ENCODE measurements around the gene ZNF620. TPM values are rescaled to one million over a fixed set of nuclear protein-coding genes. Genes with fewer than 3 reads are reported as not detected.
"Not testable (repeated sequence)": the region's sequence is repeated elsewhere in the genome, so short reads cannot be mapped to it uniquely, and the experiment has no call there.

The ZNF620 gene
- total RNA-seq, 4 donors from 2014 or later, result 4.4 to 6.7 (median 5.6) TPM

- Histone ChIP-seq H3K27me3 (no peaks in the 10 kb centered on the region), H3K4me3 (no peak overlapping the region), H3K27ac (no peak overlapping the region), H3K9me3 (no peaks in the 10 kb centered on the region), H3K36me3 (peaks cover 0 to 62% (median 3%) of the 10 kb centered on the region in 3 donors), H3K4me1 (peaks cover 3 to 19% (median 11%) of the 10 kb centered on the region in 4 donors)
- TF ChIP-seq POLR2A (IDR thresholded peaks at IDR 0.05) (no peak), CTCF (IDR thresholded peaks at IDR 0.05) (no peak)
- DNase-seq, result no peak
Measured at GRCh38 chr3:40461161-40461560, 44.7 kb upstream of the ZNF620 start.

DNA sequence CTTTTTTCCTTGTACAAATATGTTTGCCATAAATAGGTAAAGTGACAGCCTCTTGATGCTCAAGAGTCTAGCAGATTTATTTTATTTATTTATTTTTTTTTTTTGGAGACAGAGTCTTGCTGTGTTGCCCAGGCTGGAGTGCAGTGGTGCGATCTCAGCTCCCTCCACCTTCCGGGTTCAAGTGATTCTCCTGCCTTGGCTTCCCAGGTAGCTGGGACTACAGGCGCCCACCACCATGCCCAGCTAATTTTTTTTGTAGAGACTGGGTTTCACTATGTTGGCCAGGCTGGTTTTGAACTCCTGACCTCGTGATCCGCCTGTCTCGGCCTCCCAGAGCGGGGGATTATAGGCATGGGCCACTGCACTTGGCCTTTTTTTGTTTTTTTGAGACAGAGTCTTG lies 43.0 kb upstream of the ZNF620 start:
- H3K27me3 ChIP-seq, H3K27ac ChIP-seq, DNase-seq, H3K4me3 ChIP-seq, H3K9me3 ChIP-seq: not testable (repeated sequence)
- Histone ChIP-seq H3K36me3 (peaks cover 0 to 62% (median 3%) of the 10 kb centered on the region in 3 donors), H3K4me1 (peaks cover 3 to 14% (median 9%) of the 10 kb centered on the region in 4 donors)

GRCh38 chr3:40463579-40463978 lies 42.3 kb upstream of the ZNF620 start:
- no peak overlapping the region for H3K4me3 ChIP-seq
- peaks cover 0 to 56% (median 3%) of the 10 kb centered on the region in 3 donors for H3K36me3 ChIP-seq
- peaks cover 0 to 7% (median 2%) of the 10 kb centered on the region in 4 donors for H3K4me1 ChIP-seq
- H3K27ac ChIP-seq, result no peak overlapping the region
- H3K9me3 ChIP-seq, result no peaks in the 10 kb centered on the region
- TF ChIP-seq POLR2A (IDR thresholded peaks at IDR 0.05) (no peak), CTCF (IDR thresholded peaks at IDR 0.05) (no peak)
- H3K27me3 ChIP-seq, result no peaks in the 10 kb centered on the region
- DNase-seq, result no peak

DNA sequence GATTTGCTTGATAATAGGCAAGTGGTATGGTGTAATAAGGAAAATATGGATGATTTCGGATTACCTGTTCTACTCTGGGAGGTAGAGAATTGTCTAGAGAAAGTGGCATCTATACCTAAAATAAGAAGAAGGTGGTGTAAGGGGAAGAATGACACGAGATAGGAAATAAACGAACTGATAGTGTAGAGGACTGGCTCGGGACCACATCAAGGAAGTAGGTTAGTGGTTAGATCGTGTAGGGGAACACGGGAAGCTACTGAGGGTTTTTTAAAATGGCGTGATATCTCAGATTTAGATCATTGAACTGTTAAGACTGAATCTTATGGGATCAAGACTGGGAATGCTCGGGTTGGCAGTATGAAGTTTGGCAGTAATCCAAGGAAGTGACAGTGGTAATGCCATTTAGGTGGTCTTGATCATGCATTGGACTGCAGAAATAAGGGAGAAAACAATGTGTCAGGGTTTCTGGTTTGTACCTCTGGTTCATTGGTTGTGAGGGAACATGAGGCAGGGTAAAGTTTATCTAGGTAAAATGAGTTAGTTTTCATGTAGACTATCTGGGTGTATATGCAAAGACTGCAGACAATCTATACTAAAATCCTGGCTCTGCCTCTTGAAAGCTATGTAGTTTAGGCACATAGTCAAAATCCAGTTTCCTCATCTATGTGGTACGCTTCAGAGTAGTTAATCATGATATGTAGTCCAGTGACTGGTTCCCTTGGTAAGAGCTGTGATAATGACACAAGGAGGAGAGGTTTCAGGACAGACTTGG lies 41.3 kb upstream of the ZNF620 start:
- H3K27me3 ChIP-seq, result no peaks in the 10 kb centered on the region
- peaks cover 0 to 47% (median 3%) of the 10 kb centered on the region in 3 donors for H3K36me3 ChIP-seq
- no peak for DNase-seq
- H3K4me1 ChIP-seq, result no peaks in the 10 kb centered on the region
- no peak overlapping the region for H3K4me3 ChIP-seq
- TF ChIP-seq CTCF (IDR thresholded peaks at IDR 0.05) (no peak), POLR2A (IDR thresholded peaks at IDR 0.05) (no peak)
- H3K9me3 ChIP-seq, result no peaks in the 10 kb centered on the region
- H3K27ac ChIP-seq, result no peak overlapping the region

DNA sequence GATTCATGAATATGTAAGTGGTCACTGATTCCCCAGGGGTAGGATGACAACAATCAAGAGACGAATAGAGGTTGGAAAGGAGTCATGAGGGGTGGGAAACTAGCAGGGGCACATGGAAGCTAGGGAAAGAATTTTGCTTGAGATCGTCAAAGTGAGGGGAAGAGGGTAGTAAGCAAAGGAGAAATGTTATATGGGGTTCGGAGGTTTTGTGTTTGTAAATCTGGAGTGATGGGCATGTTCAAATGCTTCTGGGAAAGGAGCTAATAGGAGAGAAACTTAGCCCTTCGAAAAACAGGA lies 40.8 kb upstream of the ZNF620 start:
- Histone ChIP-seq H3K27ac (no peak overlapping the region), H3K4me3 (no peak overlapping the region), H3K9me3 (no peaks in the 10 kb centered on the region), H3K36me3 (peaks cover 0 to 43% (median 3%) of the 10 kb centered on the region in 3 donors), H3K4me1 (no peaks in the 10 kb centered on the region), H3K27me3 (no peaks in the 10 kb centered on the region)
- TF ChIP-seq CTCF (IDR thresholded peaks at IDR 0.05), result no peak
- TF ChIP-seq POLR2A (IDR thresholded peaks at IDR 0.05), result no peak
- no peak for DNase-seq

GRCh38 chr3:40465456-40465855 lies 40.4 kb upstream of the ZNF620 start:
- Histone ChIP-seq H3K4me3 (no peak overlapping the region), H3K9me3 (no peaks in the 10 kb centered on the region), H3K36me3 (peaks cover 0 to 39% (median 3%) of the 10 kb centered on the region in 3 donors), H3K4me1 (no peaks in the 10 kb centered on the region), H3K27me3 (no peaks in the 10 kb centered on the region), H3K27ac (no peak overlapping the region)
- TF ChIP-seq POLR2A (IDR thresholded peaks at IDR 0.05) (no peak), CTCF (IDR thresholded peaks at IDR 0.05) (no peak)
- no peak for DNase-seq

All from Peyer's patch (tissue), 4 donors.